ENCODE data around the gene KCNIP3.
"Not testable (repeated sequence)": the region's sequence is repeated elsewhere in the genome, so short reads cannot be mapped to it uniquely, and the experiment has no call there.

KCNIP3 gene

GRCh38 chr2:95296880-95297487 lies at the start of gene KCNIP3:
Gene KCNIP3 (plus strand): TSS chr2:95297347. CDS start chr2:95297439, 92 bp downstream.
- peaks cover 51% of the 10 kb centered on the region for H3K27me3 Mint-ChIP-seq
- DNase-seq, result no peak
- H3K4me3 Mint-ChIP-seq, result no peak within 1 kb of the TSS
- CTCF ChIA-PET, result no interaction called here
- H3K36me3 Mint-ChIP-seq, result no peaks in the 10 kb centered on the region
- no peak within 1 kb of the TSS for H3K27ac Mint-ChIP-seq
- H3K4me1 Mint-ChIP-seq, result no peaks in the 10 kb centered on the region
- H3K9me3 Mint-ChIP-seq, result peaks cover 4% of the 10 kb centered on the region

- peaks cover 20% of the 10 kb centered on the region for H3K9me3 Mint-ChIP-seq
- no peak for DNase-seq
- H3K27me3 Mint-ChIP-seq, result peaks cover 5% of the 10 kb centered on the region
- H3K36me3 Mint-ChIP-seq, result no peaks in the 10 kb centered on the region
- CTCF ChIA-PET, result no interaction called here
- no peaks in the 10 kb centered on the region for H3K4me1 Mint-ChIP-seq
- H3K27ac Mint-ChIP-seq, result no peak overlapping the region
- no peak overlapping the region for H3K4me3 Mint-ChIP-seq
Observed at GRCh38 chr2:95258271-95258670, 38.9 kb upstream of the KCNIP3 start.

- no peaks in the 10 kb centered on the region for H3K36me3 Mint-ChIP-seq
- H3K4me3 Mint-ChIP-seq, result no peak overlapping the region
- H3K27ac Mint-ChIP-seq, result no peak overlapping the region
- H3K27me3 Mint-ChIP-seq, result peaks cover 7% of the 10 kb centered on the region
- no peaks in the 10 kb centered on the region for H3K4me1 Mint-ChIP-seq
- no peak for DNase-seq
- CTCF ChIA-PET, result no interaction called here
- H3K9me3 Mint-ChIP-seq, result peaks cover 18% of the 10 kb centered on the region
Observed at GRCh38 chr2:95260028-95261023, 36.8 kb upstream of the KCNIP3 start.

- H3K27me3 Mint-ChIP-seq, result peaks cover 11% of the 10 kb centered on the region
- H3K9me3 Mint-ChIP-seq, result peaks cover 12% of the 10 kb centered on the region
- CTCF ChIA-PET, result no interaction called here
- H3K36me3 Mint-ChIP-seq, result no peaks in the 10 kb centered on the region
- no peaks in the 10 kb centered on the region for H3K4me1 Mint-ChIP-seq
- DNase-seq, result no peak
- no peak overlapping the region for H3K27ac Mint-ChIP-seq
- H3K4me3 Mint-ChIP-seq, result no peak overlapping the region
Observed at GRCh38 chr2:95261602-95262001, 35.5 kb upstream of the KCNIP3 start.

- DNase-seq, result no peak
- CTCF ChIA-PET, result no interaction called here
- no peaks in the 10 kb centered on the region for H3K36me3 Mint-ChIP-seq
Observed at GRCh38 chr2:95262896-95263542, 34.1 kb upstream of the KCNIP3 start.

GRCh38 chr2:95264624-95265023 lies 32.5 kb upstream of the KCNIP3 start:
- CTCF ChIA-PET, result no interaction called here
- H3K36me3 Mint-ChIP-seq, result no peaks in the 10 kb centered on the region
- no peak for DNase-seq
- H3K4me1 Mint-ChIP-seq, result no peaks in the 10 kb centered on the region
- no peak overlapping the region for H3K4me3 Mint-ChIP-seq
- H3K9me3 Mint-ChIP-seq, result peaks cover under 1% of the 10 kb centered on the region
- H3K27ac Mint-ChIP-seq, result no peak overlapping the region
- H3K27me3 Mint-ChIP-seq, result peaks cover 11% of the 10 kb centered on the region

More at GRCh38 chr2:95262896-95263542, 34.1 kb upstream of the KCNIP3 start:
- peaks cover 11% of the 10 kb centered on the region for H3K27me3 Mint-ChIP-seq
- H3K9me3 Mint-ChIP-seq, result peaks cover 6% of the 10 kb centered on the region
- no peak overlapping the region for H3K4me3 Mint-ChIP-seq
- H3K27ac Mint-ChIP-seq, result no peak overlapping the region
- H3K4me1 Mint-ChIP-seq, result no peaks in the 10 kb centered on the region

GRCh38 chr2:95265182-95265581 lies 32.0 kb upstream of the KCNIP3 start:
- Mint-ChIP-seq H3K4me1 (no peaks in the 10 kb centered on the region), H3K36me3 (no peaks in the 10 kb centered on the region), H3K27ac (no peak overlapping the region), H3K9me3 (no peaks in the 10 kb centered on the region), H3K4me3 (no peak overlapping the region), H3K27me3 (peaks cover 11% of the 10 kb centered on the region)
- no peak for DNase-seq
- CTCF ChIA-PET, result no interaction called here

GRCh38 chr2:95266781-95267430 lies 30.2 kb upstream of the KCNIP3 start:
- no peaks in the 10 kb centered on the region for H3K4me1 Mint-ChIP-seq
- H3K36me3 Mint-ChIP-seq, result no peaks in the 10 kb centered on the region
- CTCF ChIA-PET, result no interaction called here
- no peak overlapping the region for H3K27ac Mint-ChIP-seq
- H3K27me3 Mint-ChIP-seq, result peaks cover 6% of the 10 kb centered on the region
- peak; percentile 5 for DNase-seq
- H3K4me3 Mint-ChIP-seq, result no peak overlapping the region
- no peaks in the 10 kb centered on the region for H3K9me3 Mint-ChIP-seq

GRCh38 chr2:95267458-95268210 lies 29.5 kb upstream of the KCNIP3 start:
- H3K36me3 Mint-ChIP-seq, result no peaks in the 10 kb centered on the region
- DNase-seq, result peak; percentile 5
- H3K4me1 Mint-ChIP-seq, result no peaks in the 10 kb centered on the region
- no peak overlapping the region for H3K4me3 Mint-ChIP-seq
- no peak overlapping the region for H3K27ac Mint-ChIP-seq
- H3K9me3 Mint-ChIP-seq, result no peaks in the 10 kb centered on the region
- CTCF ChIA-PET, result no interaction called here
- peaks cover 6% of the 10 kb centered on the region for H3K27me3 Mint-ChIP-seq

GRCh38 chr2:95268211-95269035 lies 28.7 kb upstream of the KCNIP3 start:
- DNase-seq, result peak; percentile 8

GRCh38 chr2:95269036-95269680 lies 28.0 kb upstream of the KCNIP3 start:
- CTCF ChIA-PET, result no interaction called here

More at GRCh38 chr2:95268211-95269035, 28.7 kb upstream of the KCNIP3 start:
- H3K36me3 Mint-ChIP-seq, result no peaks in the 10 kb centered on the region
- no peaks in the 10 kb centered on the region for H3K4me1 Mint-ChIP-seq
- no peak overlapping the region for H3K4me3 Mint-ChIP-seq
- no peak overlapping the region for H3K27ac Mint-ChIP-seq
- no peaks in the 10 kb centered on the region for H3K9me3 Mint-ChIP-seq
- peaks cover 6% of the 10 kb centered on the region for H3K27me3 Mint-ChIP-seq
- CTCF ChIA-PET, result no interaction called here

GRCh38 chr2:95269745-95270144 lies 27.4 kb upstream of the KCNIP3 start:
- DNase-seq, result peak; percentile 3
- H3K27ac Mint-ChIP-seq, H3K4me3 Mint-ChIP-seq, CTCF ChIA-PET, H3K27me3 Mint-ChIP-seq, H3K9me3 Mint-ChIP-seq, H3K36me3 Mint-ChIP-seq, H3K4me1 Mint-ChIP-seq: not testable (repeated sequence)

More at GRCh38 chr2:95269036-95269680, 28.0 kb upstream of the KCNIP3 start:
- no peak overlapping the region for H3K4me3 Mint-ChIP-seq
- DNase-seq, result peak; percentile 5
- peaks cover 6% of the 10 kb centered on the region for H3K27me3 Mint-ChIP-seq
- H3K4me1 Mint-ChIP-seq, result no peaks in the 10 kb centered on the region
- no peak overlapping the region for H3K27ac Mint-ChIP-seq
- no peaks in the 10 kb centered on the region for H3K36me3 Mint-ChIP-seq
- H3K9me3 Mint-ChIP-seq, result no peaks in the 10 kb centered on the region

Data from activated naive CD4-positive, alpha-beta T cell treated with anti-CD3 and anti-CD28 coated beads, Interleukin-2, amount 10 ng/mL, durations not matched to agents 7 days and 5 days (primary cell).